ENCODE data around the gene ADGRB3.
"Not testable (repeated sequence)": the region's sequence is repeated elsewhere in the genome, so short reads cannot be mapped to it uniquely, and the experiment has no call there.

The ADGRB3 gene

DNA sequence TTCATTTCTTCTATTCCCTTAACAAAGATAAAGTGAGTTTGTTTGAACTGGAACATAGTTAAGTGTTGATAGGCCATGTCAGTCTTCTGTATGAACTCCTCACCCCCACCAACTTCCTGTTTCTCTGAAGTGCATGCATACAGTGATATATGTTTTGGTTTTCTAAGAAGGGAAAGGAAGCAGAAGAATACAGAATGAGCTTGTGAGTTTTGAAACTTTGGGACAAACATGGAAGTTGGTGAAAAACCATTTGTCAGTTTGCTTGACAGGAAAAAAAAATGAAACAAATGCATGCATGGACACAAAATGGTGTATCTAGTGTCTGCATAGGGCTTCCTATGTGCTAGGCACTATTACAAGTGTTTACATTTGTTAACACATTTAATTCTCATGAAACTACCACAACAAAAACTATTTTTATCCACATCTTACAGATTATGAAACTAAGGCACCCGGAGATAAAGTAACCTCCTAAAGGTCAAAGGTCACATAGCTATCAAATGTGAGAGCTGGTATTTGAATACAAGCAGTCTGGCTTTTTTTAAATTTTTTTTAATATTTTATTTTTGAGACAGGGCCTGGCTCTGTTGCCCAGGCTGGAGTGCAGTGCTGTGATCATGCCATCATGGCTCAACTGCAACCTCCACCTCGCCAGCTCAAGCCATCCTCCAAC is 105.9 kb downstream of the ADGRB3 start:
- DNase-seq (ENCODE audit: low spot score), result no peak

GRCh38 chr6:68741501-68742386 is 106.7 kb downstream of the ADGRB3 start:
- DNase-seq (ENCODE audit: low spot score), result no peak

DNA sequence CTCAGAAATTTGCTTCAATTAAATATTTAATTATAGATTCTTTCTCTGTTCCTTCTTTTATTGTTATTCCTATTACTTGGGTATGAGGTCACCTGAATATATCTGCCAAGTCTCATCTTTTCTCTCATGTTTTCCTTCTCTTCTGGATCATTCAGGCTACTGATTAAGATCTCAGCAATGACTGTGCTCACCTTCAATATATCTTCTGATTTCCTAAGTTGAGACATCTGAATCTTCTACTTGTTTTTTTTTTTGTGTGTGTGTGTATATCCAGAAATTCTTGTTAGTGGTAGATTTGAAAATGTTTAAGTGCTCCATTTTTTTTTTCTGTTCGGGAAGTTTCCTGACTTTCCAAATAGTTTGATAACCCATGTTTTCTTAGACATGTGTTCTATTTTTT is 108.0 kb downstream of the ADGRB3 start:
- no peak for DNase-seq (ENCODE audit: low spot score)

- not testable (repeated sequence) for DNase-seq (ENCODE audit: low spot score)
Measured at GRCh38 chr6:68744376-68744775, 109.3 kb downstream of the ADGRB3 start.

GRCh38 chr6:68746376-68746775 is 111.3 kb downstream of the ADGRB3 start:
- DNase-seq (ENCODE audit: low spot score), result no peak

DNA sequence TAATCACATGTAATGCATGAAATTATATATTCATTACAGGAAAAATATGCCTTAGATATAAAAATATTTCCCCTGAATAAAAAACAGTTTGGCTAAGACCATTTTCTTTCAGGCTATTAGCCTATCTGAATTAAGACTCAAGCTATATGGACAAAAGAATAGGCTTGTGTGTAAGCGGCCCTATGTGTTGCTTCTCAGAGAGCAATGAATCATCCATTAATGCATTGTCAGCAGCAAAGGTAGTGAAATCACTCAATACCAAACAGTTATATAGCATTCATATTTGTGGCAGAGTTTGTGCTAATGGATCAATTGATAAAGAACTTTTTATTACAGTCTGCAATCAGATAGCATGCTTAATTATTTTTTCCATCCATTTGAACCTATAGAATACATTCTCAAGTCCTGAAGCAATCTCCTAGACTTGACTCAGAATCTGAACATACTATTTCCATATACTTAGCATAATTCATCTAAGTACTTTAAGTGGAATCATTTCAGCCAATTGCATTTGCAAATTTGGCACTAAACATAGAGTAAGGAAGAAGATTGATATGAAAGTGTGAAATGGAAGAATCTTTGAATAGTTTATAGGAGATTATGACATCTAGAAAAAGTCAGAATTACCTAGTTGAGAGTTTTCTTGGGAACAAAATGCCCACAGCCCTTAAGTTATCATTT is 112.2 kb downstream of the ADGRB3 start:
- DNase-seq (ENCODE audit: low spot score), result no peak

- DNase-seq (ENCODE audit: low spot score), result not testable (repeated sequence)
Measured at GRCh38 chr6:68747832-68748231, 112.8 kb downstream of the ADGRB3 start.

DNA sequence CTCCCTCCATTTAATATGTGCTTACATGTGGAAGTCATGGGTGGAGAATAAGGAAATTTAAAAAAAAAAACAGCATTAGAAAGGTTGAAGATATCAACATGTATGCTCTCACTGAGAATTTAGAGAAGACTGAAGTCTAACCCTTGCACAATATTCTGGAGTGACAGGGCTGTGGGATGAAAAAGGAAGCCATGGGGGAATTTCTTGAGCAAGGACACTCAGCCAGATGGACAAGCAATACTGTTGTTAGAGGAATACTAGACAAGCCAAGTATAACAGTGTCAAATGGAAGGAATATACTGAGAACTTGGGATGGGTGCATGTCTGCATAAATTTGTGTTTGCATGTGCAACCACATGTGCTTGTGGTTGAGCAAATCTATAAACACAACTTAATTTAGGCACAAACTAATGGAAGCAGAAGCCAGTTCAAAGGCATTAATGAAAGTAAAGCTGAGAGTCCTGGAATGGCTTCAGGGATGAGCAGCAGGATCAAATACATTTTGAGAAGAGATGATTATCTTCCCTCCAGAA is 119.7 kb downstream of the ADGRB3 start:
- no peak for DNase-seq (ENCODE audit: low spot score)

- no peak for DNase-seq (ENCODE audit: low spot score)
Measured at GRCh38 chr6:68756454-68757375, 121.6 kb downstream of the ADGRB3 start.

GRCh38 chr6:68757821-68758220 is 122.7 kb downstream of the ADGRB3 start:
- no peak for DNase-seq (ENCODE audit: low spot score)

DNA sequence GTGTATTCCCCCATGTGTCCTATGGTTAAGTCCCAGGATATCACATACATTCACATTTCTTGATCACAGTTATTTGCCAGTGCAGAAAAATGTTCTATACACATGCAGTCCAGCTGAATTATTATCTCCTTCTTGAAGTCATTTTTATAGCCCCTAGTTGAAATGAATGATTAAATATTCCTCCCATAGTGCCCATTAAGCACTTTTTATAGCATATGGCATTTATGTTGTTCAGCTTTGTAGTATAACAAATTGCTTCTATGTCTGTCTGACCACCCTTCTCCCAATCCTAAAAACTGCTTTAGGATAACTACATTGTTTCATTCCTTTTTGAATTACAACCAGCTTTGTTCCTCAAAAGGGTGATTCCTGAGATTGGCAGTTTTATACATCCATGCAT is 123.5 kb downstream of the ADGRB3 start:
- no peak for DNase-seq (ENCODE audit: low spot score)

- no peak for DNase-seq (ENCODE audit: low spot score)
Measured at GRCh38 chr6:68760485-68760884, 125.4 kb downstream of the ADGRB3 start.

DNA sequence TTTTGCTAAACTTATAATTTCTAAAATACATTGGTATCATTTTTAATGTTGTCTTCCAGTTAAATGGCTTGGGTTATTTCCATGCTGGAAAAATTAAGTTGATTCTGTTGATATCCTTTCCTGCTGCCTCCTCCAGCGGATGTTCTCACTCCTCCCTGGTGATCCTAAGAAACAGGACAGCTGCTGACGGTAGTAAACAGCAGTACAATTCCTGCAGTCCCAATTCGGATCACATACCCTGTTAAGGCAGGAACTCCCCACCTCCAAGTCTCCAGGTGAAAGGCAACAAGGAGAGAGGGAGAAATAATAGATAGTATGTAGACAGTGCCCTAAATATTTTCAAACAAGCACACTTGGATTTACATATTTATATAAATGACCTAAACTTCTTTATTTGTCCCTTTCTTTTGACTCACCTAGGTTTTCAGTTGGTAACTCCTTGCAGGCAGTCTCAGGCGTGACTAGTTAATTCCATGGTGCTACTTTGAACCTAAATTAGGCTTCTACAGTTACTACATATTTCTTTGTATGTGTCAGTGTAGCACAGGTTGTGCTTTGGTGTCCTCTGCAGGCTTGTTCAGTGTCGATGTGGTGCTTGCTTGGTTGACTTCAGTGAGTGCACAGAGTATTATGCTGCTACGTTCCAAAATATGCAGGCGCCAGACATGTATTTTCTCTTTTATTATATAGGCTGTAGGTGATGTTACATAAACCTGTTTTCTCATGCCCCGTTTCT is 126.0 kb downstream of the ADGRB3 start:
- DNase-seq (ENCODE audit: low spot score), result peak; percentile 18

DNA sequence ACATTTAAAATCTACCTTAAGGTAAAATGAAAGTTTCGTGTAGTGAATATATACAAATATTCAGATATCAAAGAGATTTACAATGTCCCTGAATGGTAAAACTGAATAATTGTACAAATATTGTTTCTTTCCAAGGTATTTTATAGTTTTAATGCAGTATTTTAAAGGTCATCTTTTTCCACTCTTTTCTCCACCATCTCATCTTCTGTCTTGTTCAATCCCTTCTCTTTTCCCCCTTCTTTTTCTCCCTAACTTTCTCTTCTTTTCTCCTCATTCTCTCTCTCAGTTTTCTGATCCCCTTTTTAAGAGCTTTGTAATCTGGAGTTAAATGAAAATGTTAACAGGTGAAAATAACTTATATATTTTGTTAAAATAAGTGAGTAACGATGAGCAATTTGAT is 126.9 kb downstream of the ADGRB3 start:
- DNase-seq (ENCODE audit: low spot score), result no peak

- no peak for DNase-seq (ENCODE audit: low spot score)
Measured at GRCh38 chr6:68771426-68771825, 136.3 kb downstream of the ADGRB3 start.

- no peak for DNase-seq (ENCODE audit: low spot score)
Measured at GRCh38 chr6:68774843-68775242, 139.8 kb downstream of the ADGRB3 start.

- DNase-seq (ENCODE audit: low spot score), result no peak
Measured at GRCh38 chr6:68776354-68776753, 141.3 kb downstream of the ADGRB3 start.

DNA sequence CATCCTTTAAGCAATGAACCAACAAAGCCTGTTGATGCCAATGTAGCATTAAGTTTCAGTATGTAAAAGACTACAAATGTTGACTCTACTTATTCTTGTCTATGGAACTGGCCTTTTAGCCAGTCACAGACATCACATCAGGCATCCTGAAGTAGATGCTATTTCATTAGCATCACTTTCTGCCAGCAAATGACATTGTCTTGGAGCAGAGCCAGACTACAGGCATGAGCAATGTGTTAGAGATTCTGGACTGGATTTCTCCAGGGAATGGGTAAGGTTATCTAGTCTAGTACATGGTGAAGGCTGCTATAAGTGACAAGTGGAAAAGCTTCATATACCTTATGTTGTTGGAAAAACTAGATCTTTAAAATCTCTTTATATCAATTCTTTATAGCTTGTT is 142.9 kb downstream of the ADGRB3 start:
- no peak for DNase-seq (ENCODE audit: low spot score)

DNA sequence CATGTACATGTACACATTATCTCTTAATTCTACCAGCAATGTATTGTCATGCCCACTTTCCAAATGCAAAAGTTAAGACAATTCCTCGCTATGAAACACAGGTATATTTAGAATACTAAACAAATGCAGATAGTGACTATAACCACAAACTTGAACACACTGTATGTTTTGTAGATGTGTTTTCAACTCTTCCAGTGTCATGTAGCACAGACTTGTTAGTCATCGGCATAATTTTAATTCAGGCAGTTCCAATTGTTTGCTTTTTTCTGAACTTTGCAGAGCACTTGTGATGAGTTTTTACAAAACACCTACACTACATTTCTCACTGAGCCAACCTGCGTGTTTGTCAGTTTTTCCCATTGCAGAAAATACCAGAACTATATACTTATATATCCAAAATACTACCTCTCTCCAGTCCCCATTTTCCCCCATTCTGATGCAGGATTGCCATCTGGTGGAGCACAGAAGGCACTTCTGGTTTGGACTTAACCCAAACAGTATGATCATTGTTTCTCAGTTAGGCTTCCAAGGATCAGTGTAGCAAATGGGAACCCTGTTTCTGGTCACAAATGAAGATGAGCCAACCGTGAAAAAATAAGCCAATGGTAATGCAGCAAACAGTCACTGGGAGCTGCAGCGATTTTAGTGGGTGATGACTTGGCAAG is 143.4 kb downstream of the ADGRB3 start:
- peak; percentile 59 for DNase-seq (ENCODE audit: low spot score)

DNA sequence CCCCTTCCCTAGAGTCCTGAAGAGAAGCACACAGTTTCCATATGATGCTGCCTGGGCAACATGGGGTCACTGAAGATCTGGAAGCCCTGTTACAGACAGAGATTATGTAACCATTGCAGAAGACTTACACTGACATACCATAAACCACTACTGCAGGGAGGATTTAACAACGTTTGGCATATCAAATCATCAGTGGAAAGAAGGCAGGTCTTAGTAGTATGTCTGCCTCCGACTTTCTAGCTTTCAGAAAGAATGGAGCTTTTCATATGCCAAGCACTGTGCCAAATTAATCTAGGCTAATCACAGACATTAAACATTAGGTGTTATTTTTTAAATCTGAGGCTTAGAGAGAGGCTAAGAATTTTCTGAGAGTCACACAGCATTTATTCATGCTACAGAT is 144.3 kb downstream of the ADGRB3 start:
- no peak for DNase-seq (ENCODE audit: low spot score)

Data from D341Med (cell line).